DOHH2 (cell line): Measurements from ENCODE around the gene NBPF1.

Experiments used
- CTCF ChIP-seq: fragments of 200-600 bp; sonication (generic); IDR thresholded peaks from one replicate; pipeline ENCODE4 v1.5.1; 2014; ENCODE audit warnings: antibody characterized with exemption, mild to moderate bottlenecking, low read depth, low read length; ENCODE audit not compliant: poor library complexity, severe bottlenecking
- EZH2phosphoT487 ChIP-seq: fragments of 200-600 bp; sonication (generic); IDR thresholded peaks from 2 replicates; pipeline ENCODE4 v1.6.1; 2017; ENCODE audit warnings: borderline replicate concordance, mild to moderate bottlenecking, antibody characterized with exemption, low read length, moderate library complexity, mixed read lengths

- TF ChIP-seq EZH2phosphoT487, result no peak
- TF ChIP-seq CTCF, result no peak
These were observed 4.6 kb upstream of the NBPF1 start for GRCh38 chr1:16617778-16618580.
